Activated naive CD4-positive, alpha-beta T cell treated with anti-CD3 and anti-CD28 coated beads for 36 hours (primary cell): Measurements from ENCODE around the gene CD200R1L. TPM values are rescaled to one million over a fixed set of nuclear protein-coding genes. Genes with fewer than 3 reads are reported as not detected.

Source experiments
- CTCF ChIA-PET: fragments of 350-600 bp; sonication (Branson Sonifier 250); formaldehyde crosslinking; loops from one replicate; lab custom pipeline; 2021; ENCODE audit warnings: antibody characterized with exemption; lab: Charles Lee
- DNase-seq: peaks from one replicate; pipeline ENCODE4 v3.0.0-alpha.2; 2020
- H3K27ac Mint-ChIP-seq: one replicate; pipeline ENCODE4 v1.8.0; 2021; ENCODE audit warnings: mild to moderate bottlenecking, mixed read lengths
- H3K27me3 Mint-ChIP-seq: one replicate; pipeline ENCODE4 v1.8.0; 2021; ENCODE audit warnings: low read depth, mixed read lengths
- H3K36me3 Mint-ChIP-seq: one replicate; pipeline ENCODE4 v1.8.0; 2021; ENCODE audit warnings: low read depth, mixed read lengths
- H3K4me1 Mint-ChIP-seq: one replicate; pipeline ENCODE4 v1.8.0; 2021; ENCODE audit warnings: low read depth, mixed read lengths
- H3K4me3 Mint-ChIP-seq: one replicate; pipeline ENCODE4 v1.8.0; 2021; ENCODE audit warnings: mild to moderate bottlenecking, moderate library complexity, mixed read lengths
- H3K9me3 Mint-ChIP-seq: one replicate; pipeline ENCODE4 v1.8.0; 2021; ENCODE audit warnings: mixed read lengths
- intact Hi-C: fragments of 100-400 bp; cut with micrococcal nuclease; formaldehyde crosslinking; loops from one replicate; pipeline ENCODE4 v1.15.1; 2023
- total RNA-seq, 2 experiments: library from RNA; stranded (reverse); gene quantifications; one replicate each; pipeline ENCODE4 v1.2.3, GENCODE V29; 2021

CD200R1L gene
- total RNA-seq, 2 experiments from 2014 or later = not detected

DNA sequence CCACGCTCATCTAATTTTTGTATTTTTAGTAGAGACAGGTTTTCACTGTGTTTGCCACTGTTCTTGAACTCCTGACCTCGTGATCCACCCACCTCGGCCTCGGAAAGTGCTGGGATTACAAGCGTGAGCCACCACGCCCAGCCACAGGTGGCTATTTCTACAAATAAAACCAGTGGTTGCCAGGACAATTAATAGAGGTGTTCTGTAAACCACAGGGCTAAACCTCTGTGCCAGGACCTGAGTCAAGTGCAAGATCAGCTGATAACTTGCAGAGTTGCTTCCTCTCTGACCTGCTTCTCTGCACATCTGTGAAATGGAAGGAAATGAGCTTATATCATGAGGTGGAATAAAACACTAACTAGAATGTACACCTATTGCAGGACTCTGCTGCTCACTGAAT, 72.8 kb downstream of the CD200R1L start:
- no peak for DNase-seq
- no peak overlapping the region for H3K4me3 Mint-ChIP-seq
- CTCF ChIA-PET = interaction anchor here (1.3 to 1.5 kb wide), 2 partner anchors 23 to 205 kb away, joined by 3 read pairs; no protein-coding TSS in a partner anchor
- no peaks in the 10 kb centered on the region for H3K9me3 Mint-ChIP-seq
- H3K27ac Mint-ChIP-seq = no peak overlapping the region
- H3K27me3 Mint-ChIP-seq = no peaks in the 10 kb centered on the region
- peaks cover 23% of the 10 kb centered on the region for H3K4me1 Mint-ChIP-seq
- no peaks in the 10 kb centered on the region for H3K36me3 Mint-ChIP-seq
- intact Hi-C loops = no loop called here

DNA sequence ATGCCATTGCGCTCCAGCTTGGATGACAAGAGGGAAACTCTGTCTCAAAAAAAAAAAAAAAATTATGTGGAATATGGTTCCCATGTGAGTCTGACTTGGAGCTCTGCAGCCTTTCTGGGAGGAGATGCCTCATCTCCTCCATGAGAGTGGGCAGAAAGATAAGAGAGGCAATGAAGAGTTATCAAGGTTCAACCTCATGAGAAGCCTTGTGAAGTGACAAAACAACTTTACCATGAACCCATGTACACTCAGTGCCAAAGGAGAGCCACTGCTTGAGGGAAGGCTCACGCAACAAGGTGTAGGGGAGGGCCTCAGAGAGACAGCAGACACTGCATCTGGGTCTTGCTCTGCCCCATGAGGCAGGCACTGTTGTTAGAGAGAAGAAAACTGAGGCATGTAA, 75.7 kb downstream of the CD200R1L start:
- H3K27ac Mint-ChIP-seq = no peak overlapping the region
- H3K4me1 Mint-ChIP-seq = peaks cover 21% of the 10 kb centered on the region
- intact Hi-C loops = loop anchor here (2.0 kb wide), 1 partner anchor 30 kb away; no protein-coding TSS in a partner anchor
- CTCF ChIA-PET = no interaction called here
- no peaks in the 10 kb centered on the region for H3K9me3 Mint-ChIP-seq
- H3K4me3 Mint-ChIP-seq = no peak overlapping the region
- DNase-seq = no peak
- no peaks in the 10 kb centered on the region for H3K27me3 Mint-ChIP-seq
- no peaks in the 10 kb centered on the region for H3K36me3 Mint-ChIP-seq

DNA sequence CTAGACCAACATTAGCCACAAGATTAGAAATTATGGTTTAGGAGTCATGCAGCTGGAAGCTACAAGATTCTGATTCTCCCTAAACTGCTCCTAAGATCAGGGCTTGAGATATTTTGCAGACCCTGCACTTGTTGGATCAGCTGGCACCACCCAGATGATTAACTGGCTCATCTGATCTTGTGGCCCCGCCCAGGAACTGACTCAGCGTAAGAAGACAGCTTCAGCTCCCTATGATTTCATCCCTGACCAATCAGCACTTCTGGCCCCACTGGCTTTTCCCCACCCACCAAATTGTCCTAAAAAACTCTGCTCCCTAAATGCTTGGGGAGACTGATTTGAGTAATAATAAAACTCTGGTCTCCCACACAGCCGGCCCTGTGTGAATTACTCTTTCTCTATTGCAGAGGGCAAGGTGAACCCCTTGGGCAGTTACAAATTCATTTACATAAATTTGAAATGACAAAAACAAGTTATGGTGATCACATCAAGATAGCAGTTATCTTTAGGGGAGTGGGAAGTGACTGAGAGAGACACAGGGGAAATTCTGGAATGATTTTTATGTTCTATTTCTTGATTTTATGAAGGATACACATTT, 76.5 kb downstream of the CD200R1L start:
- DNase-seq = peak; percentile 57
- Mint-ChIP-seq H3K36me3 (no peaks in the 10 kb centered on the region), H3K27ac (no peak overlapping the region), H3K27me3 (no peaks in the 10 kb centered on the region), H3K4me1 (peaks cover 19% of the 10 kb centered on the region), H3K4me3 (no peak overlapping the region), H3K9me3 (no peaks in the 10 kb centered on the region)
- intact Hi-C loops = loop anchor here (2.0 kb wide), 1 partner anchor 29 kb away; no protein-coding TSS in a partner anchor
- CTCF ChIA-PET = interaction anchor here (1.2 kb wide), 1 partner anchor 35 kb away, joined by 3 read pairs; no protein-coding TSS in a partner anchor

DNA sequence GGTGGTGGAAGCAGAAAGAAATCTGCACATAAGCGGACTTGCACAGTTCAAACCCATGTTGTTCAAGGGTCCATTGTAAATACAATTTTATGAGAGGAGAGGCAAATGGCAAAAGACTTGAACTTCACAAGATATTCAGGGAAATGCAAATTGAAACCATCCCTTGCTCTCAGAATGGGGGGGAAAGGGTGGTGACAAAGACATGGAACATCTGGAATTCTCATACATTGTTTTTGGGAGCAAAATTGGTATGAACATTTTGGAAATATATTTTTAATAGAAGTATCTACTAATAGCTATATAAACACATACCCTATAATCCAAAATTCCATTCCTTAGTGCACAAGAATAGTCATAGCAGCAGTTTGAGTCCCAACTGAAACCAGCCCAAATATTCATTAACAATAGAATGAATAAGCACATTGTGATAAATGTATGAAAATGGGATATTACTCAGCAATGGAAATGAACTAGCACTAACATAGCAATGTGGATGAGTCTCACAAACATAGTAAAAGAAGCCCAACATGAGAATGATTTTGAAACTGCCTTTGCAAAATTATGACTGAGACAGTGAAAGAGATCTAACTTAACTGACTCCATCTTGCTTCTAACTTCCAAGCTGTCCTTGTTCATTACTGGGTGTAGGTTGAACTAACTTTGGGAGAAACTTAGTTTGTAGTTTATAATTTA, 77.2 kb downstream of the CD200R1L start:
- no peaks in the 10 kb centered on the region for H3K27me3 Mint-ChIP-seq
- CTCF ChIA-PET = interaction anchor here (1.2 kb wide), 1 partner anchor 35 kb away, joined by 3 read pairs; no protein-coding TSS in a partner anchor
- no peak overlapping the region for H3K27ac Mint-ChIP-seq
- no peaks in the 10 kb centered on the region for H3K36me3 Mint-ChIP-seq
- peaks cover 16% of the 10 kb centered on the region for H3K4me1 Mint-ChIP-seq
- H3K9me3 Mint-ChIP-seq = no peaks in the 10 kb centered on the region
- DNase-seq = no peak
- intact Hi-C loops = loop anchor here (1.0 kb wide), 1 partner anchor 93 kb away; no protein-coding TSS in a partner anchor
- no peak overlapping the region for H3K4me3 Mint-ChIP-seq

DNA sequence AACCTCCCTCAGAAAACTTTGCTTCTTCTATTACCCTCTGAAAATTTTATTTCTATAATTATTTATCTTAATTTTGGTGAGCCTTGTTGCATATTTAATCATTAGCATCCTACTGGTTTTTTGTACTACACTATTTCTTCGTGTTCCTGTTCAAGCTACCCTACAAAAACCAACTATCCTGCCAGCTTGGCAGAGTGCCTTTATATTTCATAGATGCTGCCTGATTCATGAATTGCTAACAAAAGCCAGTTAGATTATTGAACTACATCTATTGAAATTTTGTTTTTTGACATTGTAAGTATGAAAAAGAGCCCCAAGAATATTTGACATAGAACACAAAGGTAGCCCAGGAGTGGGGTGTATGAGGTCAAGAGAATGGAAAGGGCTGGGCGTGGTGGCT, 78.9 kb downstream of the CD200R1L start:
- Mint-ChIP-seq H3K4me1 (peaks cover 8% of the 10 kb centered on the region), H3K27ac (no peak overlapping the region), H3K4me3 (no peak overlapping the region), H3K36me3 (no peaks in the 10 kb centered on the region), H3K9me3 (no peaks in the 10 kb centered on the region), H3K27me3 (no peaks in the 10 kb centered on the region)
- DNase-seq = no peak
- CTCF ChIA-PET = no interaction called here
- intact Hi-C loops = no loop called here

DNA sequence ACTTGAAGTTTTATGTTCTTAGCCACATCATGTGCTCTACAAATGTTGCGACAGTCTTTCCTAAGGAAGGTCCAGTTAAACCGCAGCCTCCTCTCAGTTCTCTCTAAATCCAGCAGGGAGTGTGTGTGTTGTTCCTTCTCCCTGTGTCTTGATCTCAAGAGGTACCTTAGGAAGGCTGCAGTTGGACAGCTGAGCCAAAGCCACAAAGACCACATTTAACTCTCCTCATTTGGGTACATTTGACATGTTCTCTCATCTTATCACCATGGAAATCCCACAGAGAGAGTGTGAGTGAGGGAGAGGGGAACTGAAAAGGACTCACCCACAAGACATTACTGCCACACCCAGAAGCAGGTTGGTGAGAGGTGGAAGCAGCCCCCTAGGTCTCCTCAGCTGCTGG, 79.5 kb downstream of the CD200R1L start:
- no peak for DNase-seq
- no peaks in the 10 kb centered on the region for H3K36me3 Mint-ChIP-seq
- no peaks in the 10 kb centered on the region for H3K9me3 Mint-ChIP-seq
- H3K4me3 Mint-ChIP-seq = no peak overlapping the region
- no peaks in the 10 kb centered on the region for H3K27me3 Mint-ChIP-seq
- intact Hi-C loops = no loop called here
- no peak overlapping the region for H3K27ac Mint-ChIP-seq
- H3K4me1 Mint-ChIP-seq = peaks cover 8% of the 10 kb centered on the region
- CTCF ChIA-PET = no interaction called here

Other genes with a start within 250 kb of the CD200R1L start
- not detected for gene CCDC80, start 205.7 kb downstream of the CD200R1L start, total RNA-seq
- gene CD200R1, start 128.2 kb upstream of the CD200R1L start, total RNA-seq = 1 to 10 TPM; 1.1 TPM
- gene GTPBP8, start 144.1 kb upstream of the CD200R1L start, total RNA-seq = 10 to 100 TPM; 62.8 to 68.9 TPM